NCI-H1417 (cell line): ENCODE results near the gene WWOX.
"Not testable (repeated sequence)": the region's sequence is repeated elsewhere in the genome, so short reads cannot be mapped to it uniquely, and the experiment has no call there.

ENCODE experiments used
- DNase-seq, 3 experiments: peaks; one replicate each; lab custom pipeline; 2025; lab: John Stamatoyannopoulos, UW

The WWOX gene

DNA sequence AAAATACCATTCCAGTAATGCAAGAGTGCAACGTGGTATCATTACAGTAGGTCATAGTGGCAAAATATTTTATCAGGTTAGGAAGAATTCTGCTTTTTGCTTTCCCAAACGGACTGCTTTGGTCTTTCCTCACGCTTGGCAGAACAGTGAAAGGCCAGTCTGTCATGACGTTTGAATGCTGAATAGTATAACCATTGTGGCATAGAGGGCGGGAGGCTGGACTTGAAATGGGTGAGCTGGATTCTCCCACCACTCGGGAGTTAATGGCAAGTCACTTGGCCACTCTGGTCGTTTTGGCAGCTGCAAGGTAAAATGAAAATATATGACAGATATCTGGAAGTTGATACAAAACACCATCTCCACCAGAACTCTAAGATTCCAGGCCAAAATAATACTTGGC, 1109.9 kb downstream of the WWOX start:
- no peak for DNase-seq

GRCh38 chr16:79210607-79211006, 1111.2 kb downstream of the WWOX start:
- peak in 1 of 3 experiments; percentile 16 for DNase-seq

DNA sequence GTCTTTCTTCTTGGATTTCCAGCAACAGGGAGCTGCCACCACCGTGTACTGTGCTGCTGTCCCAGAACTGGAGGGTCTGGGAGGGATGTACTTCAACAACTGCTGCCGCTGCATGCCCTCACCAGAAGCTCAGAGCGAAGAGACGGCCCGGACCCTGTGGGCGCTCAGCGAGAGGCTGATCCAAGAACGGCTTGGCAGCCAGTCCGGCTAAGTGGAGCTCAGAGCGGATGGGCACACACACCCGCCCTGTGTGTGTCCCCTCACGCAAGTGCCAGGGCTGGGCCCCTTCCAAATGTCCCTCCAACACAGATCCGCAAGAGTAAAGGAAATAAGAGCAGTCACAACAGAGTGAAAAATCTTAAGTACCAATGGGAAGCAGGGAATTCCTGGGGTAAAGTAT, 1112.1 kb downstream of the WWOX start:
- DNase-seq: no peak

DNA sequence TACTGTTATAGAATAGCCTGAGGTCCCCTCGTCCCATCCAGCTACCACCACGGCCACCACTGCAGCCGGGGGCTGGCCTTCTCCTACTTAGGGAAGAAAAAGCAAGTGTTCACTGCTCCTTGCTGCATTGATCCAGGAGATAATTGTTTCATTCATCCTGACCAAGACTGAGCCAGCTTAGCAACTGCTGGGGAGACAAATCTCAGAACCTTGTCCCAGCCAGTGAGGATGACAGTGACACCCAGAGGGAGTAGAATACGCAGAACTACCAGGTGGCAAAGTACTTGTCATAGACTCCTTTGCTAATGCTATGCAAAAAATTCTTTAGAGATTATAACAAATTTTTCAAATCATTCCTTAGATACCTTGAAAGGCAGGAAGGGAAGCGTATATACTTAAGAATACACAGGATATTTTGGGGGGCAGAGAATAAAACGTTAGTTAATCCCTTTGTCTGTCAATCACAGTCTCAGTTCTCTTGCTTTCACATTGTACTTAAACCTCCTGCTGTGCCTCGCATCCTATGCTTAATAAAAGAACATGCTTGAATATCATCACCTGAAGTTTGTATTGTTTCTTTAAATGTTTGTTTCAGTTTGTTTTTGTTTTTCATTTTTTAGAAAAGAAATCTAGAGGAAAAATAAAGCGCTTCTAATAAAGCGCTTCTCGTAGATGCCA, 1112.8 kb downstream of the WWOX start:
- DNase-seq: no peak

GRCh38 chr16:79213214-79213613, 1113.8 kb downstream of the WWOX start:
- DNase-seq: no peak

- no peak for DNase-seq
Observed at GRCh38 chr16:79215289-79215688, 1115.8 kb downstream of the WWOX start.

- no peak for DNase-seq
Observed at GRCh38 chr16:79217375-79218011, 1118.0 kb downstream of the WWOX start.

DNA sequence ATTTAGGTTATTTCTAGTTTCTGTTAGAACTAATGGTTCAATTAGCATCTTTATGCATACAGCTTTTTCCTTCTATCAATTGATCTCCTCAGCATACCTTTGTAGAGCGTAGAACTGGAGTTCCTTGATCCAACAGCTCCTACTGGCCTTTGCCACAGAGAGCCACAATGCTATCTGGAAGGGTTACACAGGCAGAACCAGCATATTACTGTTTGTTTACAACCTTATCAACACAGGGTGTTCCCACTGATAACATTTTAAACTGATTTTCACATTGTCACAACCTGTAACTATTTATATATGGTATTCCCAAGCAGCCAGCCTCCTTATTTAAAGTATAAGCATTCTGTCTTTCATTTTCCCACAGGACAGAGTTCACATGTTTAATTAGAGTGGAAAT, 1118.9 kb downstream of the WWOX start:
- no peak for DNase-seq

DNA sequence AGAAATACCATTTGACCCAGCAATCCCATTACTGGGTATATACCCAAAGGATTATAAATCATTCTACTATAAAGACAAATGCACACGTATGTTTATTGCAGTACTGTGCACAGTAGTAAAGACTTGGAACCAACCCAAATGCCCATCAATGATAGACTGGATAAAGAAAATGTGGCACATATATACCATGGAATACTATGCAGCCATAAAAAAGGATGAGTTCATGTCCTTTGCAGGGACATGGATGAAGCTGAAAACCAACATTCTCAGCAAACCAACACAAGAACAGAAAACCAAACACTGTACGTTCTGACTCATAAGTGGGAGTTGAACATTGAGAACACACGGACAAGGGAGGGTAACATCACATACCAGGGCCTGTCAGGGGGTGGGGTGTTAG, 1126.5 kb downstream of the WWOX start:
- not testable (repeated sequence) for DNase-seq

DNA sequence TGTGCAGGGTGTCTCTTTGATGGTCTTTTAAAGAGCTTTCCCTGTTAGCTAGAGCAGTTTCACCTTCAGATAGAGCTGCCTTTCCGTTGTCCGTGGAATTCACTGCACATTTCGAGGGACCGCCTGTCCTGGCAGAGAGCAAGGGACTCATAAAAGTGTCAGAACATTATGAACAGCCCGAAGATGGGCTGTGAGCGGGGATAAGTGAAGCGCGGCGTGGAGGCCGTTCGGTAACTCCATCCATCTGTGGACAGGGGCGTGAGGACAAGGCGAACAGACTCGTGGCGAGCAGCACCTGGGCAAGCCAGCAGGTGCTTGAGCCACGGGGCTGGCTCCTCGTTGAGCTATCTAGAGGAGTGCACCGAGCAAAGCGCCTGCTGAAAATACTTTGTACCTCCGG, 1129.9 kb downstream of the WWOX start:
- DNase-seq: no peak

DNA sequence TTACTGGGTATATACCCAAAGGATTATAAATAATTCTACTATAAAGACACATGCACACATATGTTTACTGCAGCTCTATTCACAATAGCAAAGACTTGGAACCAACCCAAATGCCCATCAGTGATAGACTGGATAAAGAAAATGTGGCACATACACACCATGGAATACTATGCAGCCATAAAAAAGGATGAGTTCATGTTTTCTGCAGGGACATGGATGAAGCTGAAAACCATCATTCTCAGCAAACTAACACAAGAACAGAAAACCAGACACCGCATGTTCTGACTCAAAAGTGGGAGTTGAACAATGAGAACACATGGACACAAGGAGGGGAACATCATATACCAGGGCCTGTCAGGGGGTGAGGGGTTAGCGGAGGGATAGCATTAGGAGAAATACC, 1146.2 kb downstream of the WWOX start:
- not testable (repeated sequence) for DNase-seq

DNA sequence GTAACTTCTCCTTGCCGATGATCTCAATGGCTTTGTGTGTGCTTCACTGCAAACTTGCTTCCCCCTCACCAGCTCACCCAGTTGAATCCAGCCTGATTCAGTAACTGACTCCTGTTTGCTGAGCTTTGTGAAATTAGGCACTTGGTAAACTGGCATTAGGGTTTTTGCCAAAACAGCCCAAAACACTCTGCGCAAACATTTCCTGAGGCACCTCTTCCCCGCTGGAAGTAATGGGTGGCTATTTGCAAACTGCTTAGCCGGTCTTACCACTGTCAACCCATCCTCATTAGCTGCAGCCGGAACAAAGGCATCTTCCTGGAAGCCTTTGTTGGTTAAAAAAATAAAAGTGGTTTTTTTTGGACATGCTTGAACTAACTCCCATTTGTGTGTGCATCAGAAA, 1147.9 kb downstream of the WWOX start:
- peak in 1 of 3 experiments; percentile 15 for DNase-seq

DNA sequence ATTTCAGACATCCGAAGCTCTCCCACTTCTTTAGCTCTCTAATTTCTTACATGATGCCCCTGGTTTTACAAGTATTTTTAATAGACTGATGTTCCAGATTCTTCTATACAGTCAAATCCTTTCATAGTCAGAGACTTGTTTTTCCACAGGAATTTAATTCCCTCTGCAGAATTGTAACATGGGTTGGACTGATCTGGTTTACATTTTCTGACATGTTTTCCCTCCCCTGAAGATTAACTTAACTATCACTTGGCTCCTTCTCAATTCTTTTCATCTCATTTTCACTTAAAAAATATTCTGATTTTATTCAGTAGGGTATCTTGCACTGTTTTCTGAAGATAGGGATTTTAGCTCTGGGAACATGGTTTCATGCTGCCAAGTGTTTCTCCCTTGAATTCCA, 1148.9 kb downstream of the WWOX start:
- no peak for DNase-seq

DNA sequence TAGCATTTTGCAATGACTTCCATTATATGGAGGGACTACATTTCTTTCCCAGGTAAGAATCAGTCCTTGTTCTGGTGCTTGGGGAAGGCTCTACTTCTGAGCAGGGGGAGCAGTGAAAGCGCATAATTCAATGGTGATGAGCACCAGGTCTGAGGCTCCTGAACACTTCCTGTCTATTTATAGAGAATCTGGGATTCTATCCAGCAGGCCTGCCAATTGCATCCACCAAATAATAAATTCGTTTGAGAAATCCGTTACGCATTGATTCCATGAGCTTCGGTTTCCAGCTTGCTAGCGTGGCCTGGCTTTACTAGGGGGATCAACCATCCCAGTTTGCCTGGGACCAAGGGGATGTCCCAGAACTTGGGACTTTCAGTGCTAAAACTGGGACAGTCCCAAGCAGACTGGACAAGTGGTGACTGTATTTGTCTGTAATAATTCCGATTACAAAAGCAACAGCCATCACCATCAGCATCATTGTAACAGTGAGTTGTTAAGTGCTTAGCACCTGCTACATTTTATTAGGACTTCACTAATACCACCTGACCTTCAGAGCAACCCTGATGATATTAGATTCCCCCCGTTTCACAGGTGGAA, 1151.1 kb downstream of the WWOX start:
- no peak for DNase-seq

DNA sequence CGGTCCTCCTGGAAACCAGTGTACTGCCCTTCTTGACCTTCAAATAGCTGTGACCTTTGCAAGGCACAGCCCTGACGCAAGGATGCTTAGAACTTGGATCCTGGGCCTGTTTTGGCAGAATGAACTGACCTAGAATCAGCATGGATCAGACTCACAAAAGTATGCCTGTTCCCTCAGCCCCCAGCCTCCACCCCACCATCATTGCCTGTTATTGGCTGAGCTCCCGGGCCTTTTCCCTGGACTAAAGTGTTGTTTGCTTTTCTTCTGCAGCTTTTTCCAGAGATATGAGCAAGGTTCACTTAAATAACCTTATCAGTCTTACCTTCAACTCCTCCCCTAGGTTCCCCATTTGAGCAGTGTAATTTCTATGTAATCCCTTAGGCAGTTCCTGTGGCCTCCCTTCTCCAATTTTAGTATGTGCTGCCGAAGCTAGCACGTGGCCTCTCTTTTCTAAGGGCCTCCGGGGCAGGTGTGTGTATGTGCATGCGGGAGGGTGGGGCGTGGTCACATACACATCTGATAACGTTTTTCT, 1153.7 kb downstream of the WWOX start:
- DNase-seq: no peak

DNA sequence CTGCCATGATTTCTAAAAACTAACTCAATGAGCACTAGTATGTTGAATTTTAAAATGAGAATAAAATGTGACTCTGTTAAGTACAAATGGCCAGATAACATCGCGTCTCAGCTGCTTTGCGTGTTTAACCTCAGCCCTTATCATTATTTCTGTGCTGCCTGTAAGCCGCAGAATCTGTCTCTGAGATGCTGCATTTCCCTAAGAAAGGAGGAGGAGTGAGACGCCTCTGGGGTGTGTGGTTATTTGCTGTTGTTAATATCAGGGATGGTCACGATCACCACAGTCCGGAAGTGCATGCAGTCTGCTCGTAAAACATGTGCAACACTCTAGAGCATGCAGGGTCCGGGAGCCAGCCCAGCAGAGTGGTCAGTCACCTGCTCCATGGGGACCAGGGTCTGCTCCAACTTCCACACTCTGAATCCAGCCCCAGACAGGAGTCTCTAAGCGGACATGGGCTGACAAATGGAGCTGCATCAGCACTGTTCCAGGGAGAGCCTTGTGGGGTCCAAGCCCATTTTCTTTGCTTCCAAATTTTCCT, 1158.6 kb downstream of the WWOX start:
- DNase-seq: no peak

DNA sequence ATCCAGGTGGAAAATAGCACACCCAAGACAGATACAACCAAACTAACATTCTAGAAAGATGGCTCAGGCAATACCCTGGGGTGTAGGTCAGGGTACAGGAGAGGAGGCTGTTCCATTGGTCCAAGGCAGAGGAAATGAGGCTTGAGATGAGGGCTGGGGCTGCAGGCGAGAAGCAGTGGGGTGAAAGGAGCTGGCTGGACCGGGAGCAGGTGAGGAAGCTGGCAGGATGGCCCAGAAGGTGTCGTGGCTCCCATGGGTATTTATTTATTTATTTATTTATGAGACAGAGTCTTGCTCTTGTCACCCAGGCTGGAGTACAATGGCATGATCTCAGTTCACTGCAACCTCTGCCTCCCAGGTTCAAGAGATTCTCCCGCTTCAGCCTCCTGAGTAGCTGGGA, 1161.4 kb downstream of the WWOX start:
- DNase-seq: not testable (repeated sequence)

GRCh38 chr16:79261481-79261940, 1162.1 kb downstream of the WWOX start:
- no peak for DNase-seq

- no peak for DNase-seq
Observed at GRCh38 chr16:79261944-79262552, 1162.6 kb downstream of the WWOX start.
